Vagina (tissue), 2 donors: Measurements from ENCODE around the gene NCOR2.

Source experiments
- POLR2A ChIP-seq, 2 donors: fragments of 450-650 bp; IDR thresholded peaks; one replicate each; pipeline ENCODE4 v1.6.1; 2017; ENCODE audit warnings: antibody characterized with exemption in 2 of 2, mild to moderate bottlenecking in 2 of 2, moderate library complexity in 2 of 2
- TF ChIP-seq, protein P1 (sequence below), 3 experiments: fragments of 450-650 bp in 2 of 3; fragments of 200-600 bp in 1 of 3; sonication (generic) in 1 of 3; IDR thresholded peaks; one replicate each; pipeline ENCODE4 v1.5.1; 2017 to 2019; ENCODE audit warnings: antibody characterized with exemption in 3 of 3, mild to moderate bottlenecking in 2 of 3, moderate library complexity in 2 of 3

DNA sequence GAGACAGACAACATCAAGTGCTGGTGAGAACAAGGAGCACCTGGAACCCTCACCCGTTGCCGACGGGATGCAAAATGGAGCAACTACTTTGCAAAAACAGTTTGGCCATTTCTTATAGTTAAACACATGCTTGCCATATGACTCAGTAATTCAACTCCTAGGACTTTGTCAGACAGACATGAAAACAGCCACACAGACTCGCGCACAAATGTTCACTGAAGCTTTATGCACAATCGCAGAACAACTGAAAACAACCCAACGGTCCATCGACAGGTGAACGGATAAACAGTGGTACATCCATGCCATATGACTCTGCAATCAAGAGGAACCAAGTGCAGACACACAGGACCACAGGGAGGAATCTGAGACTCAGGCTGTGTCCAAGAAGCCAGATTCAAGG, 30.8 kb downstream of the NCOR2 start:
- TF ChIP-seq, protein P1, sequence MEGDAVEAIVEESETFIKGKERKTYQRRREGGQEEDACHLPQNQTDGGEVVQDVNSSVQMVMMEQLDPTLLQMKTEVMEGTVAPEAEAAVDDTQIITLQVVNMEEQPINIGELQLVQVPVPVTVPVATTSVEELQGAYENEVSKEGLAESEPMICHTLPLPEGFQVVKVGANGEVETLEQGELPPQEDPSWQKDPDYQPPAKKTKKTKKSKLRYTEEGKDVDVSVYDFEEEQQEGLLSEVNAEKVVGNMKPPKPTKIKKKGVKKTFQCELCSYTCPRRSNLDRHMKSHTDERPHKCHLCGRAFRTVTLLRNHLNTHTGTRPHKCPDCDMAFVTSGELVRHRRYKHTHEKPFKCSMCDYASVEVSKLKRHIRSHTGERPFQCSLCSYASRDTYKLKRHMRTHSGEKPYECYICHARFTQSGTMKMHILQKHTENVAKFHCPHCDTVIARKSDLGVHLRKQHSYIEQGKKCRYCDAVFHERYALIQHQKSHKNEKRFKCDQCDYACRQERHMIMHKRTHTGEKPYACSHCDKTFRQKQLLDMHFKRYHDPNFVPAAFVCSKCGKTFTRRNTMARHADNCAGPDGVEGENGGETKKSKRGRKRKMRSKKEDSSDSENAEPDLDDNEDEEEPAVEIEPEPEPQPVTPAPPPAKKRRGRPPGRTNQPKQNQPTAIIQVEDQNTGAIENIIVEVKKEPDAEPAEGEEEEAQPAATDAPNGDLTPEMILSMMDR (IDR thresholded peaks at IDR 0.05), result no peak
- no peak for TF ChIP-seq POLR2A (IDR thresholded peaks at IDR 0.05)
